Left cardiac atrium (tissue), 4 donors: ENCODE results near the gene CTAGE1. TPM values are rescaled to one million over a fixed set of nuclear protein-coding genes. Genes with fewer than 3 reads are reported as not detected.
A peak's percentile ranks its signal among the peaks of the same experiment; 100 is the strongest.
"Not testable (repeated sequence)": the region's sequence is repeated elsewhere in the genome, so short reads cannot be mapped to it uniquely, and the experiment has no call there.

ENCODE experiments used
- ATAC-seq, 2 donors: fragments of 200-7000 bp; cut with Tn5 transposase; one replicate each; pipeline ENCODE4 v1.9.1; 2020; ENCODE audit warnings: mild to moderate bottlenecking in 2 of 2, moderate library complexity in 2 of 2
- DNase-seq: peaks from one replicate; pipeline ENCODE4 v3.0.0-alpha.2; 2020
- intact Hi-C, 2 donors: fragments of 100-400 bp; cut with DNase I; formaldehyde crosslinking; loops; one replicate each; pipeline versions ENCODE4 v1.14.1 to v1.15.1; 2022 to 2023
- total RNA-seq, 2 donors: library from RNA; stranded (reverse); fragmentation: NEBNext Ultra II Directional; extraction: Animal tissue kit (Norgen Biotek cat#: 25700); gene quantifications; one replicate each; pipeline ENCODE4 v1.2.1, GENCODE V29; 2021
- donor health status: DM: no; HTN: yes; CAD: no.
- donor health status: DM: no; HTN: yes; CAD: no; lungs with severe emphysema.
- donor health status: DM: yes; HTN: yes; CAD: no.
- donor health status: Dilated cardiomyopathy.

The CTAGE1 gene
- total RNA-seq, 2 donors from 2014 or later = not detected

- DNase-seq = no peak
- ATAC-seq = no peak
- intact Hi-C loops = no loop called here
Measured at GRCh38 chr18:22405142-22405541, 12.6 kb downstream of the CTAGE1 start.

GRCh38 chr18:22403950-22404349 is 13.8 kb downstream of the CTAGE1 start:
- intact Hi-C loops = no loop called here
- no peak for DNase-seq
- no peak for ATAC-seq

DNA sequence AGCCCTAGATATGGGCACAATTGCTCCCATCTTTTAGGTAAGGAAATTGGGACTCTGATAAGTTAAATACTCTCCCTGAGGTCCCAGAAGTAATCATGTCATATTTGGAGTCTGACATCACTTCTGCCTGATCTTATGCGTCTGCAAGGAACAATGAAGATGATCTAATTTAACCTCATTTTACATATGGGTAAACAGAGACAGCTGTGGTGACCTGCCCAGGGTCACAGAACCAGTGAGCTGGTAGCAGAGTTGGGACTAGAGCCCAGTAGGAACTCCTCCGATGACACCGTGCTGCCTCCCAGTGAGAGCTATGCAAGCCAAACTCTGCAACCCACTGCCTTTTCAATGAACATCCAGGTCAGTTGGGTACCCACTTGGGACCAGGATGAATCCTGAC is 17.8 kb downstream of the CTAGE1 start:
- intact Hi-C loops = no loop called here
- peak; percentile 68 for ATAC-seq

DNA sequence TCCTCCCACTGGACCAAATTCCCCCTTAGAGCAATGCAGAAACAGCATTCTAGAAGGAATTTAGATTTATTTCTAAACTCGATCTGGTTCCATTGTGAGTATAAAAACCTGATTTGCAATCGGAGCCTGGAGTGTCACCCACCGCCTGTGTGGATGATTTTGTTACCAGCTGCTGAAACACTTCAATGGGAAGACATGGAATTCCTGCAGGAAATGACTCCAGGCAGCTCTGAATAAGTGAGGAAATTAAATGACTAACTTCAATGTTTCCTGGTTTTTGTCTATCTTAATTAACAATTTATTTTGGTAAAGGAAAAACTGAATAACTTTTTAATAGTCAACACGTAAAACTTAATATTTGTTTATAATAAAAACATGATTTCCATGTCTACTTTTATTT is 19.3 kb downstream of the CTAGE1 start:
- ATAC-seq (peak in 1 of 2 donors; percentile 47), DNase-seq (no peak)
- intact Hi-C loops = no loop called here

More for the DNA sequence above, 17.8 kb downstream of the CTAGE1 start:
- no peak for DNase-seq

DNA sequence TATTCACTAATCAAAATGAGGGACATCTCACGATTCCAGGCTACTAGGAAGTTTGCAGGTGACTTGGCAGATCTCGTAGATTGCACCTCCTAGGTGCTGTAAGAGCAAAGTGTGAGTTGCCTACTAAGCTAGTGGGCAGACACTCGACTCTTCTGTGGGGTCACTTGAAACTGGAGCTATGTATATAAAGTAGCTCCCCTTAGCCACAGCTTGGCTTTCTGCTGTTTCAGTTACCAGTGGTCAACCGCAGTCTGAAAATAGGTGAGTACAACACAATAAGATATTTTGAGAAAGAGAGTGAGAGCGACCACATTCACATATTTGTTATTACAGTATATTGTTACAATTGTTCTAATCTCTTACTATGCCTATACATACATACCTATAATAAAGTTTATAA is 23.3 kb downstream of the CTAGE1 start:
- DNase-seq (no peak), ATAC-seq (no peak)
- intact Hi-C loops = no loop called here

GRCh38 chr18:22393164-22393563 is 24.6 kb downstream of the CTAGE1 start:
- intact Hi-C loops, ATAC-seq, DNase-seq: not testable (repeated sequence)

GRCh38 chr18:22391407-22392345 is 26.0 kb downstream of the CTAGE1 start:
- intact Hi-C loops = no loop called here
- ATAC-seq (peak in 1 of 2 donors; percentile 47), DNase-seq (peak; percentile 44)

DNA sequence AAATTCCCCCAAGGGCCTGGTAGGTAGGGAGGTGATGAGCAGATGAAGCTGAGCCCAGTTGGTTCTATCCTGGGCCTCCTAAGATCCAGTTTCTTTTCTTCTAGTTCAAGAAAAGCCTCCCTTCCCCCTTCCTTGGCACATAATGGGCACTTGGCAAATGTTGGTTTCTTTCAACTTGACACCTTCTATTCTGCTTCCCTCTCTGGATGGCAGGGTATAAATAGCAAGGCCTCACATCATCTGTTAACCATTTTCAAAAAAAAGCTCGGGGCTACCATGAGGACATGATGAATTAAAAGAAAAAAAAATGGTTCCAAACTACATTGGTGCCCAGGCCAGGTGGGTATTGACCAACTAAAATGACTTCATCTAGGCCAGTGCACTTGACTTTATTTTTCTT is 29.9 kb downstream of the CTAGE1 start:
- ATAC-seq (peak; percentile 74 to 80), DNase-seq (no peak)
- intact Hi-C loops = no loop called here

- intact Hi-C loops = no loop called here
- peak in 1 of 2 donors; percentile 10 for ATAC-seq
- DNase-seq = no peak
Measured at GRCh38 chr18:22387364-22387763, 30.4 kb downstream of the CTAGE1 start.

- ATAC-seq (peak in 1 of 2 donors; percentile 68), DNase-seq (no peak)
- intact Hi-C loops = no loop called here
Measured at GRCh38 chr18:22385718-22386117, 32.0 kb downstream of the CTAGE1 start.

DNA sequence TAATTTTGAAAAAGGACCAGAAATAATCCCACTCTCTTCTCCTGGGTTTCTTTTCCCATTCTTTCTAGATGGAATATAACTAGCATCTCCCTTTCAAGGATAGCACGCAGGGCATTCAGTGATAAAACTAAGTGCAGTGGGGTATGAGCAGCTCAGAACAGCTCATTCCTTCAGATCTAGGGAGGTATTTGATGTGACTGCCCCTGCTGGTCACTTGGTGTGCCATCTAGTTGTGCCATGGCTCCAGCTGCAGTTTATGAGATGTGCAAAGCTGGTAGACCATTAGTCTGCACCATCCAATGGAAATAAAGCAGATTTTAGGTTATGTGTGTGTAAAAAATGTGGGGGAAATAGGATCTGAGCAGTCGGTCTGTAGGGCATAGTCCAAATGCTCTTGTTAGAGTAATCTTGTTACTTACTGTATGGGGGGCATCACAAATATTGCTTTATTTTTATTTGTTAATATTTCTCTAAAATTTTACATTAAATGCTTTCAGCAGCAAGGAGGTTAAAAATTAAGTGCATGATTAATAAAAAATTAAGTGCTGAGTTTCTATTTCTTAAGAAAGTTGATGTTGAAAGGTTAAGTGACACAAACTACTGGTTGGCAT is 38.9 kb downstream of the CTAGE1 start:
- ATAC-seq = peak; percentile 81 to 86
- DNase-seq = peak; percentile 40
- intact Hi-C loops = no loop called here

GRCh38 chr18:22377769-22378168 is 39.9 kb downstream of the CTAGE1 start:
- no peak for ATAC-seq
- intact Hi-C loops = no loop called here
- DNase-seq = no peak

DNA sequence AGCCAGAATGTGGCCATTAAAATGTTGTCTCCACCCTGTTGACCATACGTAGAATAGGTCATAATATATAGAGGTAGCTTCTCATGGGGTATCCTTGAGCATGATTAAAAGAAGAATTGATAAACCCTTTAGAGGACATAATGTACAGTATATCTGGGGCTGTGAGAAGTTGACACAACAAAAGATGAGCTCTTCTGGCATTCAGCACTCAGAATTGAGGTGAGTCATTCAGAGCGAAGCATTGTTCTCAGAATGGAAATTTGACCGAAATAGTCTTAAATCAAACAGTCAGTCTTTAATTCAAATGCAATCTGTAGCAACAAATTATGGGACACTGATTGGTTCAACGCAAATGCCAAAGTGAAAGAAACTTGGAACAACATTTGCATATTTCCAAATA is 47.3 kb downstream of the CTAGE1 start:
- no peak for DNase-seq
- intact Hi-C loops = no loop called here

GRCh38 chr18:22368021-22368420 is 49.7 kb downstream of the CTAGE1 start:
- peak; percentile 85 to 87 for ATAC-seq
- intact Hi-C loops = loop anchor here (5.0 to 10.0 kb wide), 3 partner anchors 187 to 194 kb away; no protein-coding TSS in a partner anchor
- DNase-seq = no peak

More for the DNA sequence above, 47.3 kb downstream of the CTAGE1 start:
- no peak for ATAC-seq

- ATAC-seq (no peak), DNase-seq (no peak)
- intact Hi-C loops = loop anchor here (5.0 to 10.0 kb wide), 3 partner anchors 187 to 195 kb away; no protein-coding TSS in a partner anchor
Measured at GRCh38 chr18:22367303-22367702, 50.4 kb downstream of the CTAGE1 start.

GRCh38 chr18:22363867-22364463 is 53.8 kb downstream of the CTAGE1 start:
- intact Hi-C loops = loop anchor here in 1 of 2 donors (10.0 kb wide), 2 partner anchors 189 to 191 kb away; no protein-coding TSS in a partner anchor
- DNase-seq = no peak
- ATAC-seq = peak; percentile 49 to 70
